Measurements from ENCODE around the gene PRAMEF1.

The PRAMEF1 gene

GRCh38 chr1:12773438-12773837 is 17.8 kb upstream of the PRAMEF1 start, which contains the start of gene PRAMEF12:
TSS of gene PRAMEF12 (plus strand) at chr1:12773738. CDS start at chr1:12774868, 1,130 bp downstream.
- TF ChIP-seq EZH2phosphoT487 (IDR thresholded peaks at IDR 0.05; ENCODE audit: borderline replicate concordance) (no peak), CTCF (conservative IDR thresholded peaks at IDR 0.05; ENCODE audit: low read length) (no peak)
- H2AFZ ChIP-seq (ENCODE audit: low read length): no peak within 1 kb of the TSS

GRCh38 chr1:12774801-12775345 is 16.3 kb upstream of the PRAMEF1 start:
- H4K20me1 ChIP-seq (ENCODE audit: insufficient read depth, low read length, poor library complexity, severe bottlenecking): no peaks in the 10 kb centered on the region
- TF ChIP-seq CTCF (conservative IDR thresholded peaks at IDR 0.05; ENCODE audit: low read length): no peak
- no peak for TF ChIP-seq EZH2phosphoT487 (IDR thresholded peaks at IDR 0.05; ENCODE audit: borderline replicate concordance)
- no peaks in the 10 kb centered on the region for H3K9me2 ChIP-seq (replicated peaks; ENCODE audit: low read depth, low read length)
- H3K4me2 ChIP-seq (ENCODE audit: low read depth, low read length, poor library complexity, severe bottlenecking): no peak overlapping the region
- H3K4me1 ChIP-seq (ENCODE audit: insufficient read depth, low read length, poor library complexity, severe bottlenecking): no peaks in the 10 kb centered on the region
- H3K79me2 ChIP-seq (ENCODE audit: insufficient read depth, low read length): no peaks in the 10 kb centered on the region
- no peaks in the 10 kb centered on the region for H3F3A ChIP-seq (ENCODE audit: low read depth)
- H3K36me3 ChIP-seq (ENCODE audit: insufficient read depth, low read length): no peaks in the 10 kb centered on the region
- H3K9ac ChIP-seq (ENCODE audit: low read depth, low read length, poor library complexity, severe bottlenecking): no peak overlapping the region
- no peaks in the 10 kb centered on the region for H3K27me3 ChIP-seq (ENCODE audit: insufficient read depth, low read length, poor library complexity, severe bottlenecking)
- no peak overlapping the region for H2AFZ ChIP-seq (ENCODE audit: low read length)
- H3K9me3 ChIP-seq (ENCODE audit: insufficient read depth, low read depth, low read length): no peaks in the 10 kb centered on the region
- H3K4me3 ChIP-seq (ENCODE audit: low read length, poor library complexity, severe bottlenecking): no peak overlapping the region

More at GRCh38 chr1:12773438-12773837, 17.8 kb upstream of the PRAMEF1 start, which contains the start of gene PRAMEF12:
- no peaks in the 10 kb centered on the region for H3F3A ChIP-seq (ENCODE audit: low read depth)
- no peaks in the 10 kb centered on the region for H4K20me1 ChIP-seq (ENCODE audit: insufficient read depth, low read length, poor library complexity, severe bottlenecking)
- no peaks in the 10 kb centered on the region for H3K4me1 ChIP-seq (ENCODE audit: insufficient read depth, low read length, poor library complexity, severe bottlenecking)
- H3K9me2 ChIP-seq (replicated peaks; ENCODE audit: low read depth, low read length): no peaks in the 10 kb centered on the region
- no peaks in the 10 kb centered on the region for H3K79me2 ChIP-seq (ENCODE audit: insufficient read depth, low read length)
- no peaks in the 10 kb centered on the region for H3K9me3 ChIP-seq (ENCODE audit: insufficient read depth, low read depth, low read length)
- H3K9ac ChIP-seq (ENCODE audit: low read depth, low read length, poor library complexity, severe bottlenecking): no peak within 1 kb of the TSS
- no peaks in the 10 kb centered on the region for H3K36me3 ChIP-seq (ENCODE audit: insufficient read depth, low read length)
- H3K27me3 ChIP-seq (ENCODE audit: insufficient read depth, low read length, poor library complexity, severe bottlenecking): no peaks in the 10 kb centered on the region
- H3K4me3 ChIP-seq (ENCODE audit: low read length, poor library complexity, severe bottlenecking): no peak within 1 kb of the TSS
- no peak within 1 kb of the TSS for H3K4me2 ChIP-seq (ENCODE audit: low read depth, low read length, poor library complexity, severe bottlenecking)

GRCh38 chr1:12775443-12775842 is 15.8 kb upstream of the PRAMEF1 start:
- H3K36me3 ChIP-seq (ENCODE audit: insufficient read depth, low read length): no peaks in the 10 kb centered on the region
- no peaks in the 10 kb centered on the region for H3F3A ChIP-seq (ENCODE audit: low read depth)
- H3K4me2 ChIP-seq (ENCODE audit: low read depth, low read length, poor library complexity, severe bottlenecking): no peak overlapping the region
- no peaks in the 10 kb centered on the region for H3K9me2 ChIP-seq (replicated peaks; ENCODE audit: low read depth, low read length)
- no peak overlapping the region for H3K9ac ChIP-seq (ENCODE audit: low read depth, low read length, poor library complexity, severe bottlenecking)
- H3K4me3 ChIP-seq (ENCODE audit: low read length, poor library complexity, severe bottlenecking): no peak overlapping the region
- no peak for TF ChIP-seq EZH2phosphoT487 (IDR thresholded peaks at IDR 0.05; ENCODE audit: borderline replicate concordance)
- no peak for TF ChIP-seq CTCF (conservative IDR thresholded peaks at IDR 0.05; ENCODE audit: low read length)
- no peaks in the 10 kb centered on the region for H3K79me2 ChIP-seq (ENCODE audit: insufficient read depth, low read length)
- no peaks in the 10 kb centered on the region for H3K27me3 ChIP-seq (ENCODE audit: insufficient read depth, low read length, poor library complexity, severe bottlenecking)
- no peaks in the 10 kb centered on the region for H4K20me1 ChIP-seq (ENCODE audit: insufficient read depth, low read length, poor library complexity, severe bottlenecking)
- H3K9me3 ChIP-seq (ENCODE audit: insufficient read depth, low read depth, low read length): no peaks in the 10 kb centered on the region
- no peak overlapping the region for H2AFZ ChIP-seq (ENCODE audit: low read length)
- H3K4me1 ChIP-seq (ENCODE audit: insufficient read depth, low read length, poor library complexity, severe bottlenecking): no peaks in the 10 kb centered on the region

Data from Loucy (cell line).